ENCODE measurements around the gene MYT1. TPM values are rescaled to one million over a fixed set of nuclear protein-coding genes. Genes with fewer than 3 reads are reported as not detected.

MYT1 gene
- total and polyA plus RNA-seq, 9 of the 15 experiments (the other 6 are each of a cell fraction or from before 2014, with no cell fraction given): 0.02 to 0.12 (median 0.06) TPM; not detected in 4

DNA sequence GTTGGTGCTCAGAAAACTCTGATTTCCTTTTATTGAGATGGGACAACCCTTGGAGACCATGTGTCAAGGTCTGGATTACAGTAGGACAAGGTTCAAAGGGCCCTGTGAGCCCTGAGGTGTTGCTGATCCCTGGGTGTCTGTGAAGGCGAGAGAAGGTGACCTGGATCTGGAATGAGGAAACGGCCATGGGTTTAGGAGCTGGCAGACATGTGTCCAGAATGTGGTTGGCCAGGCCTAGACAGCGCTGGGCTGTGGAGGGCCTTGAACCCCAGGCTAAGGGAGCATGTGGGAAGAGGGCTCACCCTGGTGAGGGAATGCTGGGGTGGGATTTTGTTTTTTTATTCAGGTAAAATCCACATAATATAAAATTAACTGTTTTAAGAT, 116.2 kb downstream of the MYT1 start (continued):
- TF ChIP-seq REST (IDR thresholded peaks at IDR 0.05; ENCODE audit: borderline replicate concordance) (no peak), REST (CRISPR knock-in tag; IDR thresholded peaks at IDR 0.05; ENCODE audit: low read depth) (no peak), HNRNPH1 (optimal IDR thresholded peaks at IDR 0.05; ENCODE audit: low read depth, low read length) (no peak)
